Measurements from ENCODE around the gene EIF3A. TPM values are rescaled to one million over a fixed set of nuclear protein-coding genes. Genes with fewer than 3 reads are reported as not detected.

The EIF3A gene
- total and polyA plus RNA-seq, 2 of the 8 experiments (the other 6 are each of a cell fraction or from before 2014, with no cell fraction given): 26.8 to 209 TPM

DNA sequence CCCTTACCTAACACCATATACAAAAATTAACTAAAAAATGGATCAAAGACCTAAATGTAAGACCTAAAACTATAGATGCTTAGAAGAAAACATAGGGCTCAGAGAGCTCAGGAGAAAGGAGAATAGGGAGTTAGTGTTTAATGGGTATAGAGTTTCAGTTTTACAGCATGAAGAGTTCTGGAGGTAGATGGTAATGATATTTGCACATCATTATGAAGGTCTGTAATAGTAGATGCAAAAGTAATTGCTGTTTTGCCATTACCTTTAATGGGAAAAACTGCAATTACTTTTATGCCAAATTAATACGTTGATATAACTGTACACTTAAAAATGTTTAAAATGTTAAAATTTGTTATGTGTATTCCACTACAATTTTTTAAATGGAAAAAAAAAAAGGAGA lies 90.3 kb downstream of the EIF3A start:
- no peak for FAIRE-seq
- no peak overlapping the region for H3K4me2 ChIP-seq (ENCODE audit: insufficient read depth in 1 of 2, low read depth in 2 of 2, low read length in 2 of 2)

More for the DNA sequence above, 90.3 kb downstream of the EIF3A start:
- Histone ChIP-seq H2AFZ (ENCODE audit: low read length) (no peak overlapping the region), H3K4me3 (ENCODE audit: extremely low read depth in 1 of 4, insufficient read depth in 2 of 4, low read depth in 3 of 4, low read length in 4 of 4) (no peak overlapping the region), H2AK5ac (ENCODE audit: low read depth, low read length) (no peak overlapping the region), H4K91ac (replicated peaks; ENCODE audit: insufficient read length, low read length) (no peak overlapping the region), H3K23me2 (ENCODE audit: low read depth, low read length) (no peaks in the 10 kb centered on the region), H2BK20ac (ENCODE audit: low read length) (no peak overlapping the region), H3K27me3 (replicated peaks in 1 of 4; ENCODE audit: control insufficient read depth in 3 of 4, extremely low read depth in 1 of 4, insufficient read depth in 3 of 4, low read length in 3 of 4) (no peaks in the 10 kb centered on the region), H2BK120ac (replicated peaks; ENCODE audit: low read depth, low read length) (no peak overlapping the region), H4K5ac (ENCODE audit: insufficient read length, low read depth, low read length) (no peak overlapping the region), H3K4ac (replicated peaks; ENCODE audit: insufficient read length, low read depth, low read length) (no peak overlapping the region), H3K14ac (ENCODE audit: insufficient read length) (no peak overlapping the region), H2BK15ac (ENCODE audit: low read length) (no peak overlapping the region), H4K8ac (ENCODE audit: extremely low read depth, insufficient read depth, low read length) (no peak overlapping the region), H3K36me3 (ENCODE audit: control insufficient read depth in 2 of 4, insufficient read depth in 4 of 4, low read length in 3 of 4) (no peaks in the 10 kb centered on the region), H3K27ac (ENCODE audit: low read depth, low read length) (no peak overlapping the region), H3K23ac (ENCODE audit: insufficient read length) (no peak overlapping the region), H3K56ac (replicated peaks; ENCODE audit: insufficient read length, low read depth, low read length) (no peak overlapping the region), H3K79me2 (ENCODE audit: control insufficient read depth in 1 of 2, insufficient read depth in 2 of 2, low read length in 2 of 2) (no peaks in the 10 kb centered on the region), H2BK5ac (ENCODE audit: low read depth, low read length) (no peak overlapping the region), H3K9me3 (ENCODE audit: insufficient read depth in 2 of 2, low read depth in 1 of 2, low read length in 1 of 2) (no peaks in the 10 kb centered on the region), H3K18ac (ENCODE audit: extremely low read depth, low read length) (no peak overlapping the region), H2BK12ac (ENCODE audit: low read depth, low read length) (no peak overlapping the region), H3K79me1 (ENCODE audit: low read depth, low read length) (no peaks in the 10 kb centered on the region), H3K4me1 (replicated peaks in 1 of 4; ENCODE audit: control insufficient read depth in 3 of 4, insufficient read depth in 4 of 4, low read length in 3 of 4) (no peaks in the 10 kb centered on the region), H4K20me1 (replicated peaks in 1 of 2; ENCODE audit: control insufficient read depth in 1 of 2, insufficient read depth in 2 of 2, low read length in 2 of 2) (no peaks in the 10 kb centered on the region), H3K9ac (replicated peaks in 1 of 4; ENCODE audit: extremely low read depth in 1 of 4, low read depth in 3 of 4, low read length in 3 of 4) (no peak overlapping the region)
- DNase-seq (ENCODE audit: low read depth in 1 of 2, low spot score in 2 of 2): no peak
- ChIA-PET CTCF (ENCODE audit: partially characterized antibody) (interaction anchor here (0.6 kb wide), 1 partner anchor 1116 kb away, joined by 3 read pairs; no protein-coding TSS in a partner anchor), POLR2A (ENCODE audit: partially characterized antibody) (no interaction called here)
- 88% methylated on average over 1 of the region's 1 CpG; no CpG with 5 or more reads in 1 of the 2 experiments for WGBS, 2 experiments (ENCODE audit: extremely low coverage in 1 of 2, insufficient coverage in 1 of 2, insufficient read length in 1 of 2, insufficient replicate concordance in 2 of 2, low coverage in 1 of 2, low lambda C conversion rate in 2 of 2, missing lambda C conversion rate in 1 of 2)
- TF ChIP-seq, protein P1, sequence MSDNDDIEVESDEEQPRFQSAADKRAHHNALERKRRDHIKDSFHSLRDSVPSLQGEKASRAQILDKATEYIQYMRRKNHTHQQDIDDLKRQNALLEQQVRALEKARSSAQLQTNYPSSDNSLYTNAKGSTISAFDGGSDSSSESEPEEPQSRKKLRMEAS (IDR thresholded peaks at IDR 0.05): no peak
- TF ChIP-seq SUZ12 (IDR thresholded peaks at IDR 0.05; ENCODE audit: low read length) (no peak), RAD21 (IDR thresholded peaks at IDR 0.05 in 1 of 2, conservative IDR thresholded peaks at IDR 0.05 in 1 of 2; ENCODE audit: low read depth in 2 of 2, low read length in 2 of 2) (no peak), CEBPB (IDR thresholded peaks at IDR 0.05; ENCODE audit: low read depth, low read length) (no peak)
